Mesendoderm (in vitro differentiated cells): ENCODE measurements around the gene ANKRD44.
"Not testable (repeated sequence)": the region's sequence is repeated elsewhere in the genome, so short reads cannot be mapped to it uniquely, and the experiment has no call there.

Source experiments
- DNase-seq: peaks from one replicate; pipeline ENCODE4 v3.0.0; 2013
- H2AK5ac ChIP-seq: 2 replicates; pipeline ENCODE4 v1.6.1; 2013; ENCODE audit warnings: low read length, inconsistent platforms
- H2BK120ac ChIP-seq: 2 replicates; pipeline ENCODE4 v1.6.1; 2013; ENCODE audit warnings: low read depth, mild to moderate bottlenecking, low read length, moderate library complexity, mixed read lengths
- H2BK15ac ChIP-seq: replicated peaks from 2 replicates; pipeline ENCODE4 v1.6.1; 2013; ENCODE audit warnings: low read depth, mild to moderate bottlenecking, moderate library complexity
- H2BK5ac ChIP-seq: 2 replicates; pipeline ENCODE4 v1.6.1; 2013; ENCODE audit warnings: low read length, inconsistent platforms
- H3K18ac ChIP-seq: 2 replicates; pipeline ENCODE4 v1.6.1; 2013; ENCODE audit warnings: mild to moderate bottlenecking, low read length, mixed read lengths
- H3K23ac ChIP-seq: one replicate; pipeline ENCODE4 v1.6.1; 2013; ENCODE audit warnings: low read length
- H3K27ac ChIP-seq: 2 replicates; pipeline ENCODE4 v1.5.1; 2013; ENCODE audit warnings: low read depth, mild to moderate bottlenecking, inconsistent platforms, low read length, moderate library complexity
- H3K27me3 ChIP-seq: 2 replicates; pipeline ENCODE4 v1.6.1; 2013; ENCODE audit warnings: low read length, control low read depth, mild to moderate bottlenecking, inconsistent platforms; ENCODE audit not compliant: insufficient read depth, poor library complexity
- H3K36me3 ChIP-seq: 2 replicates; pipeline ENCODE4 v1.6.1; 2013; ENCODE audit warnings: low read length, inconsistent platforms; ENCODE audit not compliant: control insufficient read depth, insufficient read depth
- H3K4ac ChIP-seq: one replicate; pipeline ENCODE4 v1.6.1; 2013; ENCODE audit warnings: low read depth, mild to moderate bottlenecking, low read length, moderate library complexity
- H3K4me1 ChIP-seq: 2 replicates; pipeline ENCODE4 v1.6.1; 2013; ENCODE audit warnings: low read depth, low read length, inconsistent platforms; ENCODE audit not compliant: control insufficient read depth
- H3K4me2 ChIP-seq: 2 replicates; pipeline ENCODE4 v1.6.1; 2013; ENCODE audit warnings: low read length
- H3K4me3 ChIP-seq: 2 replicates; pipeline ENCODE4 v1.5.1; 2013; ENCODE audit warnings: mild to moderate bottlenecking, low read length
- H3K56ac ChIP-seq: one replicate; pipeline ENCODE4 v1.6.1; 2013; ENCODE audit warnings: low read length
- H3K79me1 ChIP-seq: 2 replicates; pipeline ENCODE4 v1.6.1; 2013; ENCODE audit warnings: low read length, inconsistent platforms
- H3K79me2 ChIP-seq: 2 replicates; pipeline ENCODE4 v1.6.1; 2013; ENCODE audit warnings: mild to moderate bottlenecking, low read length; ENCODE audit not compliant: control insufficient read depth, insufficient read depth
- H3K9ac ChIP-seq: 2 replicates; pipeline ENCODE4 v1.6.1; 2013; ENCODE audit warnings: low read length, inconsistent platforms
- H4K5ac ChIP-seq: one replicate; pipeline ENCODE4 v1.6.1; 2013; ENCODE audit warnings: low read length
- H4K8ac ChIP-seq: one replicate; pipeline ENCODE4 v1.6.1; 2013; ENCODE audit warnings: low read depth, mild to moderate bottlenecking, control low read depth, low read length, moderate library complexity
- WGBS: extraction: QIAGEN DNeasy Blood & Tissue Kit; methylation state at CpG from one replicate; pipeline ENCODE4 v1.1.7; 2013; ENCODE audit warnings: low lambda C conversion rate, missing lambda C conversion rate; ENCODE audit not compliant: insufficient coverage; ENCODE audit errors: extremely low coverage; 5-methylcytosine and 5-hydroxymethylcytosine counted together

The ANKRD44 gene

DNA sequence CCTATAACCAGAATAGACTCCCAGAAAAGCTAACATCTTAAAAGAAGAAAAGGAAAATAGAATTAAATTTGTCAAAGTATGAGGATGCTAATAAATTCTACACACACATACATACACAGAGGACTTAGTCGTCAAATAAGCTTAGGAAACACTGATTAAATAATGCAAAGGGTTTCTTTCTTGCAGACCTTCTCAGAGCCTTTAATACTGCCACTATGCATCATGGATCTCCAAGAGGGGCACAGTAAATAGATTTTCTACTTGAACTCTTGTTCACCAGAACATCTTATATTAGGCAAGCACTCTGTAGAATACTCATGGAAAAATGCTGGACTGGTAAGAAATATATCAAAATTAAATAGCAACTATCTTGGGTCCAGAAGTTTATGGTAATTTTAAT lies 69.4 kb downstream of the ANKRD44 start:
- no peaks in the 10 kb centered on the region for H3K79me1 ChIP-seq
- H3K27me3 ChIP-seq = no peaks in the 10 kb centered on the region
- no peaks in the 10 kb centered on the region for H3K79me2 ChIP-seq
- H4K8ac ChIP-seq = no peak overlapping the region
- H3K4me2 ChIP-seq = no peak overlapping the region
- H3K4ac ChIP-seq = no peak overlapping the region
- H3K4me3 ChIP-seq = no peak overlapping the region
- H3K36me3 ChIP-seq = no peaks in the 10 kb centered on the region
- H3K4me1 ChIP-seq = no peaks in the 10 kb centered on the region
- H3K56ac ChIP-seq = no peak overlapping the region
- H3K27ac ChIP-seq = no peak overlapping the region
- H2BK120ac ChIP-seq = no peak overlapping the region
- no CpG with 5 or more reads among the region's 1 CpG for WGBS
- no peak overlapping the region for H2AK5ac ChIP-seq
- DNase-seq = no peak
- H3K23ac ChIP-seq = no peak overlapping the region
- H2BK15ac ChIP-seq = no peak overlapping the region
- H3K18ac ChIP-seq = no peak overlapping the region
- H2BK5ac ChIP-seq = no peak overlapping the region
- H4K5ac ChIP-seq = no peak overlapping the region
- H3K9ac ChIP-seq = no peak overlapping the region

DNA sequence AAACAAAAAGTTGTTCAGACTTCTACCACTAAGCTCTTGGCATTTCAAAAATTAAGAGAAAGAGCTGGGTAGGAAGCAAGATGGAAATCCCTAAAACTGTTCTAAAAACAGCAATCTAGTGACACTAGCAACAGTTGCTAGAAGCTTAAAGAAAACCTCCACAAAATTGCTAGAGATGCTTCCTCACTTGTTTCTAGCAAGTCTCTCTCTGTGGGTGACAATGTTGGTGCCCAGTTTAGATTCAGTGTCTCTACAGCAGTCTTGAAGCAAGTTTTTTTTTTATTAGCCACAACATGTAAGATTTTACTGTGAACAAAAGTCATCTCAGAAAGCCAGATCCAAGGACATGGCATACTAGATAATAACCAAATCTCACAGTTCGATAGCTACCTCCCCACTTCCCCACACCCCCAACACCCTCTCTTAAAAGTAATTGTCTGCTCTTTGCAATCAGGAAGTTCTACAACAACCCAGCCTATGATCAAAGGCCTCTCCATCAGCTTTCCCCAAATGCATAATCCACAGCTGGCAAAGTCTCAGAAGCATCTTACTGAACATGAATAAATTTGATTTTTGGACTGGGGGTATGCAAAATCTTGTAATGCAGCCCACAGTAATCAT lies 70.0 kb downstream of the ANKRD44 start:
- no peak for DNase-seq
- Histone ChIP-seq H3K4me1 (no peaks in the 10 kb centered on the region), H3K79me1 (no peaks in the 10 kb centered on the region), H3K23ac (no peak overlapping the region), H3K36me3 (no peaks in the 10 kb centered on the region), H2BK120ac (no peak overlapping the region), H4K5ac (no peak overlapping the region), H2BK5ac (no peak overlapping the region), H2AK5ac (no peak overlapping the region), H4K8ac (no peak overlapping the region), H3K4me3 (no peak overlapping the region), H3K27me3 (no peaks in the 10 kb centered on the region), H3K27ac (no peak overlapping the region), H3K4ac (no peak overlapping the region), H3K9ac (no peak overlapping the region), H3K18ac (no peak overlapping the region), H3K56ac (no peak overlapping the region), H3K79me2 (no peaks in the 10 kb centered on the region), H2BK15ac (no peak overlapping the region), H3K4me2 (no peak overlapping the region)
- WGBS = no CpG with 5 or more reads among the region's 1 CpG

DNA sequence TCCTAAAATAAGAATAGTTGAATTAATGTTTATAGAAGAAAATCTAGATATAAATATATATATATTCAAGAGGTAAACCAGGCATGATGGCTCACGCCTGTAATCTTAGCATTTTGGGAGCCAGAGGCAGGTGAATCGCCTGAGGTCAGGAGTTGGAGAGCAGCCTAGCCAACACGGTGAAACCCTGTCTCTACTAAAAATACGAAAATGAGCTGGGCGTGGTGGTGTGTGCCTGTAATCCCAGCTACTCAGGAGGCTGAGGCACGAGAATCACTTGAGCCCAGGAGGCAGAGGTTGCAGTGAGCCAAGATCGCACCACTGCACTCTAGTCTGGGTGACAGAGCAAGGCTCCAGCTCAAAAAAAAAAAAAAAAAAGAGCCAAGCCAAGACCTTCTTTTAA lies 70.6 kb downstream of the ANKRD44 start:
- H3K56ac ChIP-seq, H3K27me3 ChIP-seq, H3K4ac ChIP-seq, H2BK15ac ChIP-seq, H3K4me2 ChIP-seq, H3K79me1 ChIP-seq, H3K36me3 ChIP-seq, H4K5ac ChIP-seq, H3K4me3 ChIP-seq, DNase-seq, H3K23ac ChIP-seq, H3K4me1 ChIP-seq, H2BK120ac ChIP-seq, H3K79me2 ChIP-seq, H2AK5ac ChIP-seq, H3K27ac ChIP-seq, H3K9ac ChIP-seq, H2BK5ac ChIP-seq, H3K18ac ChIP-seq, H4K8ac ChIP-seq: not testable (repeated sequence)
- no CpG with 5 or more reads among the region's 7 CpGs for WGBS

DNA sequence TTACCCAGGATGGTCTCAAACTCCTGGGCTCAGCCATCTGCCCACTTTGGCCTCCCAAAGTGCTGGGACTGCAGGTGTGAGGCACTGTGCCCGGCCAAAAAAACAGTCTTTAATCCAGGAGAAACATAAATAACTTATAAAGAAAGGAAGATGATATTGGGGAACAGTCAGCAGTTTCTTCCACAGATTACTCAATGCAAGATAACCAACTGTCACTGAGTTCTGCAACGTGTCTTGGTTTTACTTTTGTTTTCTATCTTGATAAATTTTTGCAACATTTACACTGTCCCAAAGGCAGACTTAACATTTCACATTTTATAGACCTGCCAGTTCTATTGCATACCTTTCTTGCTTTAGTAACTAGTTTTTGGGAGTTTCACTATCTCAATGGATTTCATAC lies 71.1 kb downstream of the ANKRD44 start:
- Histone ChIP-seq H3K79me1 (no peaks in the 10 kb centered on the region), H3K27me3 (no peaks in the 10 kb centered on the region), H2AK5ac (no peak overlapping the region), H3K79me2 (no peaks in the 10 kb centered on the region), H2BK120ac (no peak overlapping the region), H4K8ac (no peak overlapping the region), H3K56ac (no peak overlapping the region), H4K5ac (no peak overlapping the region), H2BK5ac (no peak overlapping the region), H3K4me2 (no peak overlapping the region), H3K18ac (no peak overlapping the region), H3K4ac (no peak overlapping the region), H2BK15ac (no peak overlapping the region), H3K27ac (no peak overlapping the region), H3K4me3 (no peak overlapping the region), H3K4me1 (no peaks in the 10 kb centered on the region), H3K36me3 (no peaks in the 10 kb centered on the region), H3K9ac (no peak overlapping the region), H3K23ac (no peak overlapping the region)
- WGBS = no CpG with 5 or more reads among the region's 2 CpGs
- no peak for DNase-seq

DNA sequence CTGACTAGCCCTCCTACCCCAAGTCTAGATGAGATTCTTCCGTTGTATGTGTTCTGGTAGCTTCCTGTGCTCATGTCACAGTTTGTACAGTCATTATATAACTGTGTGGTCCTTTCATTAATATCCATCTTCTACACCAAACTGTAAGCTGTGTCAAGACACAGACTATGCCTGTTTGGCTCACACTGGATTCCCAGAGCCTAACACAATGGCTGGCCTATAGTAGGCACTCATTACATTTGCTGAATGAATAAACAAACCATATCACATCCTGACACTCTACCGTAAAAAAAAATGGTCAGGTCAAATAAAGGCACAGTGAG lies 72.6 kb downstream of the ANKRD44 start:
- Histone ChIP-seq H3K79me2 (no peaks in the 10 kb centered on the region), H3K27ac (no peak overlapping the region), H2AK5ac (no peak overlapping the region), H4K5ac (no peak overlapping the region), H3K4me3 (no peak overlapping the region), H3K36me3 (no peaks in the 10 kb centered on the region), H3K4me1 (no peaks in the 10 kb centered on the region), H3K4me2 (no peak overlapping the region), H3K79me1 (no peaks in the 10 kb centered on the region), H3K9ac (no peak overlapping the region), H3K56ac (no peak overlapping the region), H3K4ac (no peak overlapping the region), H2BK120ac (no peak overlapping the region), H4K8ac (no peak overlapping the region), H3K23ac (no peak overlapping the region), H3K27me3 (no peaks in the 10 kb centered on the region), H2BK15ac (no peak overlapping the region), H3K18ac (no peak overlapping the region), H2BK5ac (no peak overlapping the region)
- DNase-seq = no peak
- WGBS = no CpG with 5 or more reads among the region's 2 CpGs

DNA sequence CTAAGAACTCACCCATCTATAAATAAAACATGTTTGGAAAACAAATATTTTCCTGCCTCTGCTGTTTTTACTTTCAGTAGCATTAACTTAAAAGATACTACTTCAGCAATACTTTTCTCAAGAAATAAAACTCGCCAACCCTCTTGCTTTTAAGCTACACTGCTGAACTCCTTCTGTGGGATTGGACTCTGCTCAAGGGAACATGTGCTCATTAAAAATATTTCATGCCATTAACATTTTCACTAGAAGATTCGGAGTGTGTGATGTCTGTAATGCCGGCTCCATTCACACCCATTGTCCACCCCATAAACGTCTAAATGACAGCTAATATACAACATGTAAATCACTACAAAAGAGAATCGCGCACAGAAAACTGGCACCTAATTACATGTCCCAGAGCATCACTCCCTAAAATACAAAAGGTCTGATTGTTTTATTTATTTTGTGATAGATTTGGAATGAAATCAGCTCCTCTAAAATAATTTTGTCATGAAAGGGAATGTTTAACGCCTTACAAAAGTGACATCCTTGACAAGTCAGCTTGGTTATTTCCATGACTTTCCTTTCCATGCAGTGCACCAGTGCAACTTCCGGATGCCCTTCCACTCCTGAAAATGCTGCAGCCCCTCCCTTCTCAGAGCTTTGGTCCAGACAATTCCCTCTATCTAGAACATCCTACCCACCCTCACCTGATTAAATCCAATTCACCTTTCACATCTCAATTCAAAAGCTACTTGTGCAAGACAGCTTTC lies 73.1 kb downstream of the ANKRD44 start:
- Histone ChIP-seq H3K79me1 (no peaks in the 10 kb centered on the region), H3K23ac (no peak overlapping the region), H3K4me1 (no peaks in the 10 kb centered on the region), H4K5ac (no peak overlapping the region), H3K79me2 (no peaks in the 10 kb centered on the region), H2BK5ac (no peak overlapping the region), H3K9ac (no peak overlapping the region), H3K36me3 (no peaks in the 10 kb centered on the region), H2BK15ac (no peak overlapping the region), H2AK5ac (no peak overlapping the region), H3K56ac (no peak overlapping the region), H3K4me2 (no peak overlapping the region), H3K18ac (no peak overlapping the region), H3K4ac (no peak overlapping the region), H3K27ac (no peak overlapping the region), H3K4me3 (no peak overlapping the region), H3K27me3 (no peaks in the 10 kb centered on the region), H2BK120ac (no peak overlapping the region), H4K8ac (no peak overlapping the region)
- no peak for DNase-seq
- no CpG with 5 or more reads among the region's 8 CpGs for WGBS
